WERI-Rb-1 (cell line): Measurements from ENCODE around the gene OR14I1.

Source experiments
- DNase-seq: peaks from one replicate; pipeline ENCODE4 v3.0.0-alpha.2; 2020
- H3K27ac ChIP-seq: fragments of 250-450 bp; sonication (Bioruptor Pico); 2 replicates; pipeline ENCODE4 v1.5.1; 2020; ENCODE audit warnings: mild to moderate bottlenecking, moderate library complexity
- H3K27me3 ChIP-seq: fragments of 250-450 bp; sonication (Bioruptor Pico); 2 replicates; pipeline ENCODE4 v1.5.1; 2021; ENCODE audit warnings: mild to moderate bottlenecking, low read depth, moderate library complexity; ENCODE audit not compliant: insufficient read depth, severe bottlenecking
- H3K36me3 ChIP-seq: fragments of 250-450 bp; sonication (Bioruptor Pico); 2 replicates; pipeline ENCODE4 v1.5.1; 2020; ENCODE audit warnings: mild to moderate bottlenecking, moderate library complexity
- H3K4me3 ChIP-seq: 2 replicates; pipeline ENCODE4 v1.5.1; 2011; ENCODE audit warnings: low read depth, mild to moderate bottlenecking, control low read depth, low read length
- H3K9me3 ChIP-seq: fragments of 250-450 bp; sonication (Bioruptor Pico); 2 replicates; pipeline ENCODE4 v1.5.1; 2021; ENCODE audit warnings: mild to moderate bottlenecking, moderate library complexity; ENCODE audit not compliant: severe bottlenecking
- CTCF ChIP-seq: IDR thresholded peaks from 2 replicates; pipeline ENCODE4 v1.5.1; 2011; ENCODE audit warnings: low read depth, mild to moderate bottlenecking, control low read depth, inconsistent platforms, low read length

OR14I1 gene

GRCh38 chr1:248739572-248740205 lies 37.1 kb upstream of the OR14I1 start:
- no peak for DNase-seq
- peaks cover 13% of the 10 kb centered on the region for H3K9me3 ChIP-seq
- H3K27me3 ChIP-seq, result peaks cover 89% of the 10 kb centered on the region
- no peak overlapping the region for H3K27ac ChIP-seq
- no peaks in the 10 kb centered on the region for H3K36me3 ChIP-seq
- TF ChIP-seq CTCF, result no peak
- H3K4me3 ChIP-seq, result no peak overlapping the region

DNA sequence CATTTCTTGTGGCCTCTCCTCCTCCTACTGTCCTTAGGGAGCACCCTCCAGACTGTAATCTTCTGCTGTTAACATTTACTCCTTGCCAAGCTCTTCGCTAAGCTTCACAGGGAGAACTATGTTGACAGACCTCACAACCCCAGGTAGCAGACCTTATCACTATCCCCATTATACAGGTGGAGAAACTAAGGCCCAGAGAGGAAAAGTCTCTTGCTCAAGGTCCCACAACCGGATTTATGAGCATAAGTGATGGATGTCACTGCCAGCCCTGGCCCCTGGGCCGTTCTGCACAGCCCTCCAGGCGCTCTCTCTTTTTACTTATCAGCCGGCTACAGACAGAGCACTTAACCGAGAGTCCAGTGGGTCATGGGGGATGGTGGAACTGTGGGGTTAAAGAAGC lies 34.9 kb upstream of the OR14I1 start:
- H3K27me3 ChIP-seq, result peaks cover 89% of the 10 kb centered on the region
- no peak overlapping the region for H3K27ac ChIP-seq
- H3K4me3 ChIP-seq, result no peak overlapping the region
- H3K9me3 ChIP-seq, result peaks cover 15% of the 10 kb centered on the region
- no peak for TF ChIP-seq CTCF
- no peak for DNase-seq
- no peaks in the 10 kb centered on the region for H3K36me3 ChIP-seq

DNA sequence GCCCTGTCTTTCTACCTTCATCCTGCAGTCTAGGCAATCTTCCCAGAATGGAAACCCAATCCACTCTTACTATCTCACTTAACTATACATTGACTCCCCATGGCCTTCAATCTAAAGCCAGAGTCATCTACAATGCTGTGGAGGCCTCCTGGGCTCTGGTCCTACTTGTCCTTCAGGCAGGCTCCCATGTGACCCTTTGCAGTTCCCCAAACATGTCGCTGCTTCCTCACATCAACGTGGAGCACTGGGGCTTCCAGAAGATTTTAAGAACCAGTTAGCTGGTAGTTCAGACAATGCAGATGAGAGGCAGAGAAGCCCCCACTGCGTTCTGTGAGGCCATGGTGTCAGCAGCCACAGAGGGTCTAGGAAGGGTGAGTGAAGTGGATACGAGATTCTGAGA lies 34.4 kb upstream of the OR14I1 start:
- no peak overlapping the region for H3K27ac ChIP-seq
- H3K9me3 ChIP-seq, result peaks cover 15% of the 10 kb centered on the region
- no peaks in the 10 kb centered on the region for H3K36me3 ChIP-seq
- H3K4me3 ChIP-seq, result no peak overlapping the region
- DNase-seq, result no peak
- TF ChIP-seq CTCF, result no peak
- H3K27me3 ChIP-seq, result peaks cover 94% of the 10 kb centered on the region

- no peak overlapping the region for H3K4me3 ChIP-seq
- no peak overlapping the region for H3K27ac ChIP-seq
- no peak for TF ChIP-seq CTCF
- peaks cover 19% of the 10 kb centered on the region for H3K9me3 ChIP-seq
- no peaks in the 10 kb centered on the region for H3K36me3 ChIP-seq
- H3K27me3 ChIP-seq, result peaks cover 93% of the 10 kb centered on the region
- DNase-seq, result no peak
These were observed 31.0 kb upstream of the OR14I1 start for GRCh38 chr1:248733566-248733965.

- no peak overlapping the region for H3K27ac ChIP-seq
- DNase-seq, result no peak
- H3K9me3 ChIP-seq, result peaks cover 19% of the 10 kb centered on the region
- TF ChIP-seq CTCF, result no peak
- no peaks in the 10 kb centered on the region for H3K36me3 ChIP-seq
- no peak overlapping the region for H3K4me3 ChIP-seq
- peaks cover 86% of the 10 kb centered on the region for H3K27me3 ChIP-seq
These were observed 28.2 kb upstream of the OR14I1 start for GRCh38 chr1:248730507-248731335.

DNA sequence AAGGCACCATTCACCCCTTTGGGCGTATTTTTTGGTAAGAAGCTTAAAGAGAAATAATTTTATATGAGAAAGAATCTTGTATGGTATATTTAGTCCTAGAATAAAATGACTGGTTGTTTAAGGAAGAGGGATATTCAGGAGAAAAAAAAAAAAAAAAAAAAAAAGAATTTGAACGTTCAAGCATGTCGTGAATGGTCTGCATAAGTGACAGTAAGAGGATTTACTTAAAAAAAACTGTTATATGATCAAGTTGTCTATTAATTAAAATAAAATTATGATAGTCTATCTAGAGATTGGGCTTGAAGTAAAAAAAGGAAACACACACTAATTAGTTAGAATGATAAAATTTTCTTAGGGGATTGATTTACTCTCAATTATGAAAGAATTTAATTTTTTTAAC lies 11.7 kb upstream of the OR14I1 start:
- Histone ChIP-seq H3K27me3 (peaks cover 45% of the 10 kb centered on the region), H3K27ac (no peak overlapping the region), H3K4me3 (no peak overlapping the region), H3K9me3 (peaks cover 22% of the 10 kb centered on the region), H3K36me3 (no peaks in the 10 kb centered on the region)
- TF ChIP-seq CTCF, result no peak
- DNase-seq, result no peak
